Omental fat pad (tissue), 4 donors: ENCODE measurements around the gene SPATA31E1. TPM values are rescaled to one million over a fixed set of nuclear protein-coding genes. Genes with fewer than 3 reads are reported as not detected.

Experiments
- ATAC-seq: fragments of 150-250 bp; one replicate; pipeline ENCODE4 v1.9.1; 2016; ENCODE audit warnings: mild to moderate bottlenecking, moderate library complexity; ENCODE audit not compliant: low FRiP score
- DNase-seq: peaks from one replicate; pipeline ENCODE4 v3.0.0-alpha.2; 2019; ENCODE audit warnings: low spot score
- total RNA-seq, 4 donors: library from RNA; depleted of rRNA; stranded (reverse); fragments of >200 nt; gene quantifications; one replicate each; pipeline ENCODE4 v1.1.0, GENCODE V29; 2016
- TF ChIP-seq, protein P1 (sequence below), 3 donors: fragments of 450-650 bp; IDR thresholded peaks; one replicate each; pipeline ENCODE4 v1.5.1; 2016 to 2017; ENCODE audit warnings: antibody characterized with exemption in 3 of 3, mild to moderate bottlenecking in 3 of 3, moderate library complexity in 2 of 3

SPATA31E1 gene
- not detected for total RNA-seq

DNA sequence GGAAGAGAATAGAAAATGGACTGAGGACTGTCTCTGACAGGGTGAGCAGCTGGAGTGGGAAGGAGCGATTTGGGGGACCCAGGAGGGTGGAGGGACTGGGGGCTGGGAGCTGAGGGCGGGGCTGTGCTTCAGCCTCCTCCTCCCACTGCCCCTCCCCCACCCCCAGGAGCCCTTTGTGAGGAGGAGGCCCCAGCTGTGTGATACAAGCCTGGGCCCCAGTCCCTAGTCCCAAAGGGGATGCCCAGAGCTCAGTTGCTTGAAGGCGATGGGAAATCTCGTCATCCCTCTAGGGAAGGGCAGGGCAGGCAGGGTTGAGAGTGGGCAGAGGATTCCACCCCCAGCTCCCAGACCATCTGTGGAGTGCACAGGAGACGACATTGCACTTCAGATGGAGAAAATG, at the start of gene SPATA31E1:
Gene SPATA31E1, plus strand, starts transcription at position 251 of the 400 bp plus-strand sequence. Its CDS starts 15 bp downstream, at position 266.
- TF ChIP-seq, protein P1, sequence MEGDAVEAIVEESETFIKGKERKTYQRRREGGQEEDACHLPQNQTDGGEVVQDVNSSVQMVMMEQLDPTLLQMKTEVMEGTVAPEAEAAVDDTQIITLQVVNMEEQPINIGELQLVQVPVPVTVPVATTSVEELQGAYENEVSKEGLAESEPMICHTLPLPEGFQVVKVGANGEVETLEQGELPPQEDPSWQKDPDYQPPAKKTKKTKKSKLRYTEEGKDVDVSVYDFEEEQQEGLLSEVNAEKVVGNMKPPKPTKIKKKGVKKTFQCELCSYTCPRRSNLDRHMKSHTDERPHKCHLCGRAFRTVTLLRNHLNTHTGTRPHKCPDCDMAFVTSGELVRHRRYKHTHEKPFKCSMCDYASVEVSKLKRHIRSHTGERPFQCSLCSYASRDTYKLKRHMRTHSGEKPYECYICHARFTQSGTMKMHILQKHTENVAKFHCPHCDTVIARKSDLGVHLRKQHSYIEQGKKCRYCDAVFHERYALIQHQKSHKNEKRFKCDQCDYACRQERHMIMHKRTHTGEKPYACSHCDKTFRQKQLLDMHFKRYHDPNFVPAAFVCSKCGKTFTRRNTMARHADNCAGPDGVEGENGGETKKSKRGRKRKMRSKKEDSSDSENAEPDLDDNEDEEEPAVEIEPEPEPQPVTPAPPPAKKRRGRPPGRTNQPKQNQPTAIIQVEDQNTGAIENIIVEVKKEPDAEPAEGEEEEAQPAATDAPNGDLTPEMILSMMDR (IDR thresholded peaks at IDR 0.05): no peak
- DNase-seq: no peak

DNA sequence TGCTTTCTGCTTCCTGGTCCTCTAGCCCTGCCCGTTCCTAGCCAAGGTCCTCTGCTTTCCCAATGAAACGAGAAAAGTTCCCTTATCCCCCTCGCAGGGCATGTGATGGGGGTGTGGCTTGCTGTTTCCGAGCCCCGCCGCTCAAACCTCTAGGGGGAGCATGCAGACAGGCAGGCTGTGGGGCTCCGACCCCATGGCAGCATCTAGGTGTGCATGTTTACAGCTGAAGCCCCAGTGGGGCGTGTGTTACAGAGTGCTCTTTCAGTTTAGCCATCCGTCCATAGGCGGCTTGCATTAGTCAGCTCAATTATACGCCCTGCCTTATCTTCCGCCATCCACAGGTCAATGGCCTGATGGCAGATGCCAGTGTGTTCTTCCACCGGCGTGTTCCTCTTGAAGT, 48.3 kb upstream of the SPATA31E1 start:
- DNase-seq (no peak), ATAC-seq (no peak)
- TF ChIP-seq, protein P1 (IDR thresholded peaks at IDR 0.05): no peak

More for the DNA sequence above, at the start of gene SPATA31E1:
- peak; percentile 6 for ATAC-seq

DNA sequence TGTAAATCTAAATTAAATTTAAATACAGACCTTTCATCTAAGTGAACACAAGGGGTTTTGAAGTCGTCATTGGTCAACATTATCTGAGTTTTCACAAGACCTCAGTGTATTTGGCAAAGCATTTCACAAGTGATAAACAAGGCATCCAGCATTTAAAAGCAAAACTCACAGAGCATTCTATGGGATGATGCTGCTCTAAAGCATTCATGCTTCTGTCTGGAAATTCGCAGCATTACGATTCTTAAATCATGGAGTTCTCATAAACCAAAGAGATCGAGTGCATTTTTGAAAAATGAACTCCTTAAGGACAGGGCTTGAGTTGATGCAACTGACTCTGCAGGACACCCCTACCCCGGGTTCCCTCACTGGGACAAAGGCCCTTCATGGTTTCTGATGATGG, 46.1 kb upstream of the SPATA31E1 start:
- no peak for DNase-seq
- TF ChIP-seq, protein P1 (IDR thresholded peaks at IDR 0.05): no peak
- ATAC-seq: no peak

DNA sequence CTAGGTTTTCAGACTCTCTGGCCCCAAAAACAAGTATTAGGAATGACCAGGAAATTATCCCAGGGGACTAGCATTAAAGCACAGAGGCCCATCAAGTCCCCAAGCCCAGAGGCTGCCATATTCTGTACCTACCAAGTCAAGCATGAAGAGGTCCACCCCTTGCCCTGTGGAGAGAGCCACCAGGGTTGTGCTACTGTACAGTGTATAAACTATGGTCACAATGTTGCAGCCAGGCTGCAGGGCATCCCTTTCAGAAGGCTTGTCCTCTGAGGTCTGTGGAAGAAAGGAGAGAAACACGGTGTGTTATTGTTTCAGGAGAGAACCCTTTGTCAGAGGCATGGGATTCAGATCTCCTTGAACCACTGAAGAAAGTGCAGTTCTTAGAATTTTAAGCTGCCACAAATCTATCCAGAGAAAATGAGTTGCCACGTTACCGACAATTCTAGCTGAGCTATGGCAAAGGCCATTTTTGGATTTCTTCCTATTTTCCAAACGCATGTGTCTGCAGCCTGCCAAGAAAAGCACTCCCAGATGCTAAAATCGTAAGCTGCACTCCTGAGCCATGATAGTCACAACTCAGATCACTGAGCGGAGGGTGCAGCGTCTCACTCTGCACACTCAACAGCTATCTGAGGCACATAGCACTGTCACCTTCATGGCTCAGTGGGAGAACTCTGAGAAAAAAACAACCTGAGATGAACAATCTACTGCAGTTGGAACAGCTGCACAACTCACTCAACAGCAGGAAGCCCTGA, 45.5 kb upstream of the SPATA31E1 start:
- ATAC-seq (no peak), DNase-seq (no peak)
- TF ChIP-seq, protein P1 (IDR thresholded peaks at IDR 0.05): no peak

DNA sequence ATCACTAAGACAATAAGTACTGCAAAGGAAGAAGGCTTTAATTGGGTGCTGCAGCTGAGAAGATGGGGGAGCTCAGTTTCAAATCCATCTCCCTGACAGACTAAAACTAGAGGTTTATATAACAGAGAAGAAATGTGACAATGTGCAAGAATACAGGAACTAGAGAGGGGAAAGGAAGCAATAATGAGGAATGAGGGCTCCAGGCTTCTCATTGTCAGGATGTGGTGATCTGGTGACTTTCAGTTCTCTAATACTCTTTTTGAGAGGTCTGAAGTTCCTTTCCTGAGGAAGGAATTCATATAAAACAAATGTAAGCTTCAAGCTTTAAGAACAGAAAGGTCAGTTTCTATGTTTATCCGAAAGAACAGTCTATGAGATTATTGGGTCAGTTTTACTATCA, 42.5 kb upstream of the SPATA31E1 start:
- TF ChIP-seq, protein P1 (IDR thresholded peaks at IDR 0.05): no peak
- ATAC-seq: no peak
- DNase-seq: no peak

DNA sequence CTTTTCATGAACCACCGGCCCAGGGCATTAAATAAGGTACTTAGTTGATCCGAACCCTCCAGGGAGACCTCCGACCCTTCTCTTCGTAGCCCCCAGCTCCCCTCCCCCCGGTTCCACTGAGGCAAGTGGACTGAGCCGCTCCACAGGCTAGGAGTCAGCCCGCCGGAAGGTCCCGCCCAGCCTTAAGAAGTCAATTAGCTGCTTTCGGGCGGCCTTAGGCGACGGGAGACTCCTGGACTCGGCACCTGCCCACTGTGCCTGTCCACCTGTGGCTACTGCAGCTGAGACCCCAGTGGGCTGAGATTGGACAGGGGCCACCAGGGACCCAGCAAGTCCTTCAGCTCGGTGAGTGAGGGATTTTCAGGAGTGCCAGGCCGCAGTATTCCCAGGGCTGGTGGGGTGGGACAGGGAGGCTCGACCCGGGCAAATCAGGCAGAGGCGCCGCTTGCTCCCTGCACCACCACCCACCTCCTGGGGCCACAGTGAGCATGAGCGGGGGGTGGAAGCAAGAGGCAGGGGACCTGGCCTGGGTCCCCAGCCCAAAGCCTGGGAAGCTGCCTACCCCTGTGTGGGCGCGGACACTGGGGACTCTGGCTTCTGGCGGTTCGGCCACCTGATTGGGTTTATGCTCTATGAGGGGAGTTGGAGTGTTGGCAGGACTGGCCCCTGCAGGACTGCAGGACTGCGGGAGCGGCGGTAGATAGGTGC, 39.6 kb upstream of the SPATA31E1 start:
- ATAC-seq (no peak), DNase-seq (no peak)
- TF ChIP-seq, protein P1 (IDR thresholded peaks at IDR 0.05): no peak
